Stimulated activated naive CD4-positive, alpha-beta T cell treated with Interleukin-2 at 50 U/mL for 16 hours (primary cell): Measurements from ENCODE around the gene RBMY1D.
"Not testable (repeated sequence)": the region's sequence is repeated elsewhere in the genome, so short reads cannot be mapped to it uniquely, and the experiment has no call there.

Experiments used
- DNase-seq: peaks from one replicate; lab custom pipeline; 2025; lab: John Stamatoyannopoulos, UW

The RBMY1D gene

GRCh38 chrY:21894426-21894825 lies at the start of gene RBMY1D:
Gene RBMY1D (minus strand): TSS chrY:21894526. CDS start chrY:21892513, 2,013 bp downstream.
- not testable (repeated sequence) for DNase-seq

- not testable (repeated sequence) for DNase-seq
Observed at GRCh38 chrY:21917932-21918331, 23.6 kb upstream of the RBMY1D start, which contains the start of gene RBMY1E. Gene RBMY1E (minus strand): TSS chrY:21918032. CDS start chrY:21916054, 1,978 bp downstream.

GRCh38 chrY:21869407-21870076 lies 24.8 kb downstream of the RBMY1D start:
- DNase-seq = not testable (repeated sequence)

GRCh38 chrY:21845481-21845880 lies 48.8 kb downstream of the RBMY1D start:
- no peak for DNase-seq

GRCh38 chrY:21842090-21842489 lies 52.2 kb downstream of the RBMY1D start:
- DNase-seq = no peak

- no peak for DNase-seq
Observed at GRCh38 chrY:21839489-21839888, 54.8 kb downstream of the RBMY1D start.

- no peak for DNase-seq
Observed at GRCh38 chrY:21836343-21836742, 58.0 kb downstream of the RBMY1D start.

GRCh38 chrY:21835052-21835451 lies 59.3 kb downstream of the RBMY1D start:
- DNase-seq = no peak
